ENCODE results near the gene LGI4.
"Not testable (repeated sequence)": the region's sequence is repeated elsewhere in the genome, so short reads cannot be mapped to it uniquely, and the experiment has no call there.

The LGI4 gene

GRCh38 chr19:35140962-35141836 lies 6.3 kb upstream of the LGI4 start:
- DNase-seq, result peak; percentile 98

DNA sequence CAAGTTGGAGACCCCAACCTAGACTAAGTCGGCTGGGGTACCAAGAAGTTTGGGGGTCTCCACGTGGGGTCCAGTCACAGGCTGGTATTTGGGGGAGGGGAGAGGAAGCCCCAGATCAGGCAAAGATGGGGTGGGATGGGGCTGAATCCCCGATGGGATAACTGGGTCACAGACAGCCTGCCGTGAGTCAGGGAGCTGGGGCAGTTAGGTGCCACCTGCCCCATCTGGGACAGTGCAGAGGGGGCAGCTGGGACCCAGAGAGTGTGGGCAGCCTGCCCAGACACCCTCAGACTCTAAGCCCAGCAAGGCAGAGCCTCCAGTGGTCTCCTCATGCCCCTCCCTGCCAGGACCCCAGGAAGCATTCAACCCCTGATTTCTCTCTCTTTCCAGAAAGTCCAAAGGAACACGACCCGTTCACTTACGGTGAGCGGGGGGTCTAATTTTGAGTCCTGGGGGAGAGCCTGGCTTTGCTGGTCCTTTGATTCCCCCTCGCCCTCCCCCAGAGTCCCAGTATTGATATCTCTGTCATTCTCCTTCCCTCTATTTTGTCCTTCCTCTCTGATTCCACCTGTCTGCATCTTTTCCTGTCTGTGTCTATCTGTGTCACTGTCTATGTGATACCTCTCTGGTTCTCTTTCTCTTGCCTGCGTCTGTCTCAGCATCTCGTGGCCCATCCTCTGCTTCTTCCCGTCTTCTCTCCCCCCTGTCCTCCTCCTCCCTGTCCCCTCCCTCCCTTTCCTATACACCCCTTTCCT lies 5.5 kb upstream of the LGI4 start:
- no peak for DNase-seq

DNA sequence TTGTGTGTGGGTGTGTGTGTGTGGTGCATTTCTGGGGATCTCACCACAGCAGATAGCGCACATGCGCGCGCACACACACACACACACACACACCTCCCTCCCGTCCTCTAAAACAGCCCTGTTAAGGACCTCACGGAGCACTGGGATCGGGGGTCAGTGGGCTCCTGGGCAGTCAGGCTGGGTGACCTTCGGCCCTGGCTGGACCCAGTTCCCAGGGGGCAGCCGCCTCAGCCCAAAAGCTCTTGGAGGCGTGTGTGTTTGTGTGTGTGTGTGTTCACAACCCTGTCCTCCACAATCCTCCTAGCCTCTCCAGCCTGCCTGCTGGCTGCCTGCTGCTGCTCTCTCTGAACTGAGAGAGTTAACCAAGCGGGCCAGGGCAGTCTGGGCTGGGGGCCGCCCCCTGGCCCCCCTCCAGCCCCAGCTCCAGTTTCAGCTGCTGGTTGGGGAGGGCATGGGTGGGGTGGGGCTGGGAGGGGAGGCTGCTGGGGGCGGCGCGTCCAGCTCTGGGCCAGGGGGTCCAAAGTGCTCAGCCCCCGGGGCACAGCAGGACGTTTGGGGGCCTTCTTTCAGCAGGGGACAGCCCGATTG lies 3.5 kb upstream of the LGI4 start, which contains the start of gene FXYD1:
TSS of gene FXYD1 (plus strand) at position 520 of the 588 bp plus-strand sequence. CDS start 1,256 bp downstream, outside the sequence.
- no peak for DNase-seq

- no peak for DNase-seq
Measured at GRCh38 chr19:35136977-35137702, 2.3 kb upstream of the LGI4 start.

GRCh38 chr19:35136231-35136630 lies 1.4 kb upstream of the LGI4 start:
- DNase-seq, result no peak

GRCh38 chr19:35135389-35135909 lies 590 bp upstream of the LGI4 start:
- peak; percentile 69 for DNase-seq

DNA sequence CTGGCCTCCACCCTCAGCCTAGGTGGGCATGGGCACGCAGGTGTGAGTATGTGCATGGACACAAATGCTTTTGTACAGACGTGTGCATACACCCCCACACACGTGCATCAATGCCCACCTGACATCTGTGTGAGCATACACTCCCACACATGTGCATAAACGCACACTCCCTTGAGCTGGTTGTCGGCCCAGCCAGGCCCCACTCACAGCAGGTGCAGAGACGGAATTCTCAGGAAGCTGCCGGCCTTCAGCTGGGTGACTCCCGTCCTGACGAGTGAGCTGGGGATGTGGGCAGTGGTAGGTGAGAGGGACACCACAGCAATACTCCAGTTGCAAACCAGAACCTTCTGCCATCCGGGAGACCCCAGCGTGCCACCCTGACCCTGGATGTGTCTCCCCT lies 1.0 kb downstream of the LGI4 start:
- DNase-seq, result no peak

DNA sequence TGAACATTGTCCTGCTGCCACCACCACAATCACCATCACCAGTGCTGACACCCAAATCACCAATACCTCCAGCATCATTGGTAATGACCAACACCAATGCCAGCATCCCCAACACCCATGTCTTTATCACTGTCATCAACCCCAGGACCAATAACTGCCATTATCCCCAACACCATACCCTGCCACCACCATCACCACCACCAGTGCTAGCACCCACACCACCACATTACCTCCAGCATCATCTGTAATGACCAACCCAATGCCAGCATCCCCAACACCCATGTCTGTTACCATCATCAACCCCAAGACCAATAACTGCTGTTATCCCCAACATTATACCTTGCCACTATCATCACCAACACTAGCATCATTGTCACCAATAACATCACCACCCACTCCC lies 2.6 kb downstream of the LGI4 start:
- DNase-seq, result no peak

DNA sequence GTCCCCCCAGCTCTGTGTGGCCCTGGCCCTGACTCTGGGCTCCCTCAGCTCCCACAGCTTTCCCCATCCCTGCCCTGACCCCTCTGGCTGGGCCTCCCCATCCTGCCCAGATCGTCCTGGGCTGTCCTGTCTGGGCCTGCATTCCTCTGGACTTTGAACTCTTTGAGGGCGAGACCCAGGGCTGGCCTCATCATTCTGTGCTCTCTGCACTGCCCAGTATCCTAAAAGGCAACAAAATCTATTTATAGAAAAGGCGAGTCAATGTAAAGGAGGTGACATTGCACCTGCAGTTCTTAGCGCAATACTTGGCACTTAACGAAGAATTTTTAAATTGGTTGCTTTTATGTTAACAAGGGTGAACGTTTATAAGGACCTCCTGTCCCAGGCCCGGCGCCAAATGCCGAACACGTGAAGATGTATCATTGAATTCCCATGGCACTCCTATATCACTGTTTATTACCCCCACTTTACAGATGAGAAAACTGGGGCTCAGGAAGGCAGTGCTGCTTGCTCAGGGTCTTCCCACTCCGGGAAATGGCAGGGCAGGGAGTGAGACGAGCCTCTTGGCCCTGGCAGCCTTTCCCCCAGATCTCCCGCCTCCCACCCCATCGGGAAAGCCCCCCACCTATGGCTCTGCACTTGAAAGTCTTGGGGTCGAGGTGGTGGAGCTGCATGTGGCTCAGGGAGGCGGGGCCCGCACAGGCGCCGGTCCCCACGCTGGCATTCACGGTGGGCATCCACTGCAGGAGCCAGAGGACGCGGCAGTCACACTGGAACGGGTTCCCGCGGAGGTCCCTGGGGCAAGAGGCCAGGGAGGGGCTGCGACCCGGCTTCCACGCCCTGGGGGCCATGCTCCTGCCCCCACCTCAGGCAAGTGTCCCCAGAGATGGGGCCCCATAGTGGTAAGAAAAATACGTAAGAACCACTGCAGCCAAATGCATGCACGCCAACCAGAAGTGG lies 3.8 kb downstream of the LGI4 start:
- no peak for DNase-seq

GRCh38 chr19:35129724-35130274 lies 5.1 kb downstream of the LGI4 start:
- DNase-seq, result not testable (repeated sequence)

- DNase-seq, result no peak
Measured at GRCh38 chr19:35128398-35129057, 6.3 kb downstream of the LGI4 start.

DNA sequence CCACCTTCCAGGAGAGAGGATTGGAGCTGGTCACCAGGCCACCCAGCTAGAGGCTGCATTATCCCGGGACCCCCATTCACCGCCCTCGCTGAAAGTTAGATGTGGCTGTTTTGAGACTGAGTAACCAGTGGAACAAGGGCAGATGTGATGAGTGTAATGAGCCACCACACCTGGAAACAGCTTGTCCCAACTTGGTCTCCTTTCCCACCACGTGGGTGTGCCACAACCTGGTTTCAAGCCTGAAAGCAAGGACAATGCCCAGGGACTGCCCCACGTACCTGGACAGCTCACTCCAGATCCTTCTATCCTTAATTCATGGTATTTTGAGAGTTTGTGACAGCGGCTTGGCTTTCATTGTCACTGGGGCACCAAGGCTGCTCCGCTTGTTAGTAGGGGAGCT lies 7.0 kb downstream of the LGI4 start:
- no peak for DNase-seq

DNA sequence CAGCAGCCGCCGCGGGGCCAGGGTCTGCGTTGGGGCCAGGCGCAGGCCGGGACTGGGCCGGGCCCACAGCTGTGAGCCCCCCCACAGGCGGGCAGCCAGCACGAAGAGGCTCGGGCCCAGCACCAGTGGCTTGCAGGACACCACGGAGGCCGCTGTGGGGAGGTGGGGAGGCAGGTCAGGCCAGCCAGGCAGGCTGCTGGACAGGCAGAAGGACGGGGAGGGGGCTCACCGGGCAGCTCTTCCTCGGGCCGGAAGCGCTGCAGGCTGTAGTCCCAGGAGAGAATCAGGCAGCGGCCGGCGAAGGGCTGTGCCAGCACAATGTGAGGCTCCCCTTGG lies 8.3 kb downstream of the LGI4 start:
- no peak for DNase-seq

GRCh38 chr19:35125749-35126623 lies 8.9 kb downstream of the LGI4 start:
- no peak for DNase-seq

- no peak for DNase-seq
Measured at GRCh38 chr19:35125270-35125717, 9.6 kb downstream of the LGI4 start.

DNA sequence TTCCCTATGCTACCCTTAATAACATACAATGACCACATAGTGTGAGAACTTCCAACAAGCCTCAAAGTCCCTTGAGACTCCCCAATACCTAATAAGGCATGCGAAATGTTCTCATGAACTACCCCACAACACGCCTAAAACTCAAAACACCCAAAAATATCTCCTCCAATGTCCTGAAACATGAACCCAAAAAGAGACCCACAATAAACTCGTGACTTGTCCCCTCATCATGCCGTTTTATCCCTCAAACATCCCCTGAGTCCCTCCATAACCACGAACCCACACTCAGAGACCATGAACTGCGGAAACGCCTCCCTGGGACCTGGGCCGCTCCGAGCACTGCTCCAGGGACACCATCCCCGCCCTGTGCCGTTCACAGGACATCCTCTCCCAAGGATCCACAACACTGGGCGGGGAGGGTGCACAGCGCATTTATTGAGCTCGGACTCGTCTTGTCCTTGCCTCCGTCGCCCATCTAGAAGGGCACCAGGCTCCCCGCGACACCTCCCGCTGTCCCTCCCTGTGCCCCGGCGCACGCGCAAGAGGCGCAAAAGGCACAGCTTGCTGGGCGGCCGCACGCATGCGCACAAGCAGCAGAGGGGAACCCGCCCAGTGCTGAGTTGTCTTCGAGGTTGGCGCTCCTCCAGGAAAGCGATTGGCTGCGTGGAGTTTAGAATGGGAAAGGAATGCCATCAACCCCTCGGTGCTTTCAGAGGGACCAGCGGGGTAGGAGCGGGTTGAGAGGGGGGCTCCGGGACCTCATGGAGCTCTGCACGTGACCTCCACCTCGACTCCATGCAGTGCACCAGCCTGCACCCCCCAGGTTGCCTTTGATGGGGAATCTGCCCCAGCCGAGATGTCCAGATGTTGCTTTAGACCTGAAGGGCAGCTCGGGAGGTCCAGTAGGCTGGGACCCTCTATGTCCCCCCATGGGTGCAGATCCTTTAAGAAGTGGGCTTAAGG lies 10.5 kb downstream of the LGI4 start:
- peak; percentile 88 for DNase-seq

DNA sequence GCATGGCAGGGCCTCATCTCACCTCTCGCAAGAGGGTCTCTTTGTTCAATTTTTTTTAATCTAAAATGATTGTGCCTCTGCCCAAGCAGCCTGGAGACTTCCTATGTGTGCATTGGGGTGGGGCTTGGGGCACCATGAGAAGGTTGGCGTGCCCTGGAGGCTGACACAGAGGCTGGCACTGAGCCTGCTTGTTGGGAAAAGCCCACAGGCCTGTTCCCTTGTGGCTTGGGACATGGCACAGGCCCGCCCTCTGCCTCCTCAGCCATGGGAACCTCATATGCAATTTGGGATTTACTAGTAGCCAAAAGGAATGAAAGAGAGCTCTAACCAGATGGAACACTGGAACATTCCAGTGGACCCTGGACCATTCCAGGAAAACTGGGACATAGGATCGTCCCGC lies 11.3 kb downstream of the LGI4 start:
- DNase-seq, result no peak
